Measurements from ENCODE around the gene MUCL3. TPM values are rescaled to one million over a fixed set of nuclear protein-coding genes. Genes with fewer than 3 reads are reported as not detected.

Gene MUCL3
- total RNA-seq, 3 donors from 2014 or later: not detected

GRCh38 chr6:30974490-30975252 lies 33.9 kb downstream of the MUCL3 start:
- DNase-seq (ENCODE audit: low spot score in 2 of 2): no peak
- intact Hi-C loops (cut with DNase I; ENCODE audit: low total_unique reads): no loop called here
- no peaks in the 10 kb centered on the region for H3K27me3 ChIP-seq
- H3K36me3 ChIP-seq: no peaks in the 10 kb centered on the region
- no peak overlapping the region for H3K4me3 ChIP-seq
- no peak for TF ChIP-seq POLR2A (IDR thresholded peaks at IDR 0.05)
- TF ChIP-seq, protein P1, sequence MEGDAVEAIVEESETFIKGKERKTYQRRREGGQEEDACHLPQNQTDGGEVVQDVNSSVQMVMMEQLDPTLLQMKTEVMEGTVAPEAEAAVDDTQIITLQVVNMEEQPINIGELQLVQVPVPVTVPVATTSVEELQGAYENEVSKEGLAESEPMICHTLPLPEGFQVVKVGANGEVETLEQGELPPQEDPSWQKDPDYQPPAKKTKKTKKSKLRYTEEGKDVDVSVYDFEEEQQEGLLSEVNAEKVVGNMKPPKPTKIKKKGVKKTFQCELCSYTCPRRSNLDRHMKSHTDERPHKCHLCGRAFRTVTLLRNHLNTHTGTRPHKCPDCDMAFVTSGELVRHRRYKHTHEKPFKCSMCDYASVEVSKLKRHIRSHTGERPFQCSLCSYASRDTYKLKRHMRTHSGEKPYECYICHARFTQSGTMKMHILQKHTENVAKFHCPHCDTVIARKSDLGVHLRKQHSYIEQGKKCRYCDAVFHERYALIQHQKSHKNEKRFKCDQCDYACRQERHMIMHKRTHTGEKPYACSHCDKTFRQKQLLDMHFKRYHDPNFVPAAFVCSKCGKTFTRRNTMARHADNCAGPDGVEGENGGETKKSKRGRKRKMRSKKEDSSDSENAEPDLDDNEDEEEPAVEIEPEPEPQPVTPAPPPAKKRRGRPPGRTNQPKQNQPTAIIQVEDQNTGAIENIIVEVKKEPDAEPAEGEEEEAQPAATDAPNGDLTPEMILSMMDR (IDR thresholded peaks at IDR 0.05): no peak
- TF ChIP-seq POLR2AphosphoS5 (IDR thresholded peaks at IDR 0.05): no peak
- no peaks in the 10 kb centered on the region for H3K9me3 ChIP-seq
- no peaks in the 10 kb centered on the region for H3K4me1 ChIP-seq
- no peak overlapping the region for H3K27ac ChIP-seq

DNA sequence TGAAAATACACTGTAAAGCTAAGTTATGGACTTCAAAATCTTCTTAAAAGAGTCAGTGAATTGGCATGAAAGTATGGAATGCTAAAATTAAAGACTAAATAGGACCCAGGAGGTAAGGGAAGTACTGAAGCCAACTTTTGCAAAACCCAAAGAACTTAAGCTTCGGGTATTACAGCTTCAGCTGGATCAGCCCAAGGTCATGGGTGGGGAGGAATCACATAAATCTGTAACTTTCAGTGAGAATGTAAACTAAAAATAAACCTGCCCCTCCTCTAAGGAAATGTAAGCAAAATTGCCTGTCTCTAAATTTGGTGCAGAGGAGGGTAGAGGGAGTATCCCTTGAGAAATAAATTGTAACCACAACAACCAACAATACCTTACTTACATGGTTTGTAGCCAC lies 38.4 kb downstream of the MUCL3 start:
- Histone ChIP-seq H3K27me3 (no peaks in the 10 kb centered on the region), H3K27ac (no peak overlapping the region), H3K4me3 (no peak overlapping the region), H3K9me3 (no peaks in the 10 kb centered on the region), H3K4me1 (no peaks in the 10 kb centered on the region), H3K36me3 (no peaks in the 10 kb centered on the region)
- no peak for TF ChIP-seq POLR2AphosphoS5 (IDR thresholded peaks at IDR 0.05)
- no peak for TF ChIP-seq POLR2A (IDR thresholded peaks at IDR 0.05)
- TF ChIP-seq, protein P1 (IDR thresholded peaks at IDR 0.05): no peak
- intact Hi-C loops (cut with DNase I; ENCODE audit: low total_unique reads): no loop called here
- no peak for DNase-seq (ENCODE audit: low spot score in 2 of 2)

GRCh38 chr6:30979690-30980089 lies 38.9 kb downstream of the MUCL3 start:
- Histone ChIP-seq H3K9me3 (no peaks in the 10 kb centered on the region), H3K4me3 (no peak overlapping the region), H3K27ac (no peak overlapping the region), H3K27me3 (no peaks in the 10 kb centered on the region), H3K4me1 (no peaks in the 10 kb centered on the region), H3K36me3 (no peaks in the 10 kb centered on the region)
- intact Hi-C loops (cut with DNase I; ENCODE audit: low total_unique reads): no loop called here
- TF ChIP-seq POLR2AphosphoS5 (IDR thresholded peaks at IDR 0.05) (no peak), POLR2A (IDR thresholded peaks at IDR 0.05) (no peak)
- TF ChIP-seq, protein P1 (IDR thresholded peaks at IDR 0.05): no peak
- DNase-seq (ENCODE audit: low spot score in 2 of 2): no peak

DNA sequence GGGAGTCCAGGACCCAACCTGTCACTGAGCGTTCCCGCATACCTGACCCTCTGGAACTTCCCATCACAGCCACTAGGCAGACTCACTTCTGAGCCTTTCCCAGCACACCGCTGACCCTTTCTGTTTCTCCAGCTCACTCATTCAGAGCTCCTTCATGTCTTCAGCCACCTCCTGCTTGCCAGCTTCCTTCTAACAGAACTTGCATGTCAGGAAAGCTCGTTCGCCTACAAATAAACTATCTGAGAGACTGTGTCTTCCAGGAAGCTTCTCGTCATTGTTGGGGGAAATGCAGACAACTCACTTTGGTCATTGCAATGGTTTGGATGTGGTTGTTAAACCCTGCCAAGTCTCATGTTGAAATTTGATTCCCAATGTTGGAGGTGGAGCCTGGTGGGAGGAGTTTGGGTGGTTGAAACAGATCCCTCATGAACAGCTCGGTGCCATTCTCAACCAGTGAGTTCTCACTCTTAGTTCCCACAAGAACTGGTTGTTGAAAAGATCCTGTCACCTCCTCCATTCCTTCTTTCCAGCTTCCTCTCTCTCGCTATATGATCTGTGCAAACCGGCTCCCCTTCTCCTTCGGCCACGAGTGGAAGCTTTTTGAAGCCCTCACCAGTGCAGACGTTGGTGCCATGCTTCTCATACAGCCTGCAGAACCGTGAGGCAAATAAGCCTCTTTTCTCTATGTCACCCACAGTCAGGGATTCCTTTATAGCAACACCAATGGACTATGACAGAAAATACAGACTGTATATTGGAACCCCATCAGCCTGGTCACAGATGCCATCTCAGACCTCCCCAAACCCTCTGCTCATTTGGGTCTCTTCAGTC lies 41.4 kb downstream of the MUCL3 start:
- Histone ChIP-seq H3K36me3 (no peaks in the 10 kb centered on the region), H3K27me3 (no peaks in the 10 kb centered on the region), H3K27ac (no peak overlapping the region), H3K4me1 (no peaks in the 10 kb centered on the region), H3K4me3 (peak overlapping the region in 1 of 3 donors; percentile 44), H3K9me3 (no peaks in the 10 kb centered on the region)
- DNase-seq (ENCODE audit: low spot score in 2 of 2): peak in 1 of 2 donors; percentile 27
- TF ChIP-seq POLR2A (IDR thresholded peaks at IDR 0.05): no peak
- TF ChIP-seq, protein P1 (IDR thresholded peaks at IDR 0.05): peak in 1 of 3 donors; percentile 13
- intact Hi-C loops (cut with DNase I; ENCODE audit: low total_unique reads): no loop called here

DNA sequence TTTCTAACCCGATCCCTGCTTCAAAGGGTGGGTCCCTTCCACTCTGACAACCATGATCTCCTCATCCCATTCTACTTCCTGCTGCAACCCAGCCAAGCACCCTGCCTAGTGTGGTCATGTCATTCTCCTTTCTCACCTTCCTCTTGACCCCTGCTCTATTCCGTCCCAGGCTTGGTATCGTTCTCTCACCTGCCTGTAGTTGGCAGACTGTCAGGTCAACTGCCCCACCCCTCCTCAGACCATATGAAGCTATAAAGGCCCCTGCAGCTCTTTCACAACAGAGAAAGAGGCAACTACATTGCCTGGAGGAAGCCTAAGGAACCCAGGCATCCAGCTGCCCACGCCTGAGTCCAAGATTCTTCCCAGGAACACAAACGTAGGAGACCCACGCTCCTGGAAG lies 42.7 kb downstream of the MUCL3 start, which contains the start of gene MUC21:
Gene MUC21 (plus strand): TSS at position 280 of the 400 bp plus-strand sequence. CDS start 241 bp downstream, outside the sequence.
- DNase-seq (ENCODE audit: low spot score in 2 of 2): no peak
- no peaks in the 10 kb centered on the region for H3K27me3 ChIP-seq
- no peaks in the 10 kb centered on the region for H3K36me3 ChIP-seq
- no peaks in the 10 kb centered on the region for H3K9me3 ChIP-seq
- no peak within 1 kb of the TSS for H3K4me3 ChIP-seq
- TF ChIP-seq, protein P1 (IDR thresholded peaks at IDR 0.05): no peak
- H3K4me1 ChIP-seq: no peaks in the 10 kb centered on the region
- H3K27ac ChIP-seq: no peak within 1 kb of the TSS
- intact Hi-C loops (cut with DNase I; ENCODE audit: low total_unique reads): no loop called here

All from breast epithelium (tissue), 4 donors.